CD8-positive, alpha-beta memory T cell (primary cell): ENCODE data around the gene BCORL1. TPM values are rescaled to one million over a fixed set of nuclear protein-coding genes. Genes with fewer than 3 reads are reported as not detected.
A peak's percentile ranks its signal among the peaks of the same experiment; 100 is the strongest.

Experiments used
- CTCF ChIA-PET: fragments of 350-600 bp; sonication (Branson Sonifier 250); formaldehyde crosslinking; loops from one replicate; lab custom pipeline; 2021; ENCODE audit warnings: antibody characterized with exemption; lab: Charles Lee
- POLR2A ChIA-PET: fragments of 350-600 bp; sonication (Branson Sonifier 250); formaldehyde crosslinking; loops from one replicate; lab custom pipeline; 2021; ENCODE audit warnings: antibody characterized with exemption; lab: Charles Lee
- DNase-seq, 5 donors: peaks; one replicate each; pipeline versions ENCODE4 v3.0.0 to v3.0.0-alpha.2; 2020 to 2022; ENCODE audit warnings: mixed read lengths in 1 of 5
- H3K27ac ChIP-seq: one replicate; pipeline ENCODE4 v1.7.0; 2013; ENCODE audit warnings: low read depth, mild to moderate bottlenecking, low read length, moderate library complexity
- H3K27me3 ChIP-seq: 2 replicates; pipeline ENCODE4 v1.7.0; 2013; ENCODE audit warnings: low read length, mild to moderate bottlenecking; ENCODE audit not compliant: insufficient read depth, poor library complexity, severe bottlenecking
- H3K36me3 ChIP-seq: 2 replicates; pipeline ENCODE4 v1.7.0; 2013; ENCODE audit warnings: mild to moderate bottlenecking, low read length, moderate library complexity; ENCODE audit not compliant: insufficient read depth
- H3K4me1 ChIP-seq: 2 replicates; pipeline ENCODE4 v1.7.0; 2013; ENCODE audit warnings: mild to moderate bottlenecking, low read length, moderate library complexity; ENCODE audit not compliant: insufficient read depth
- H3K4me3 ChIP-seq: 2 replicates; pipeline ENCODE4 v1.7.0; 2013; ENCODE audit warnings: mild to moderate bottlenecking, low read length
- H3K9me3 ChIP-seq: 2 replicates; pipeline ENCODE4 v1.7.0; 2013; ENCODE audit warnings: mild to moderate bottlenecking, low read length
- H3K27ac Mint-ChIP-seq, 8 donors: one replicate each; pipeline ENCODE4 v1.8.0; 2020 to 2021; ENCODE audit warnings: mixed read lengths in 8 of 8, mild to moderate bottlenecking in 6 of 8, inconsistent platforms in 3 of 8, moderate library complexity in 3 of 8
- H3K27me3 Mint-ChIP-seq, 2 donors: one replicate each; pipeline ENCODE4 v1.8.0; 2020 to 2021; ENCODE audit warnings: mixed read lengths in 2 of 2, mild to moderate bottlenecking in 1 of 2, moderate library complexity in 1 of 2
- H3K36me3 Mint-ChIP-seq, 3 donors: one replicate each; pipeline ENCODE4 v1.8.0; 2020 to 2021; ENCODE audit warnings: mixed read lengths in 3 of 3, inconsistent platforms in 1 of 3, mild to moderate bottlenecking in 1 of 3
- H3K4me1 Mint-ChIP-seq, 3 donors: one replicate each; pipeline ENCODE4 v1.8.0; 2020 to 2021; ENCODE audit warnings: mixed read lengths in 3 of 3, inconsistent platforms in 1 of 3, mild to moderate bottlenecking in 1 of 3
- H3K4me3 Mint-ChIP-seq, 7 donors: one replicate each; pipeline ENCODE4 v1.8.0; 2020 to 2021; ENCODE audit warnings: mixed read lengths in 7 of 7, mild to moderate bottlenecking in 6 of 7, moderate library complexity in 4 of 7, inconsistent platforms in 2 of 7
- H3K9me3 Mint-ChIP-seq, 5 donors: one replicate each; pipeline ENCODE4 v1.8.0; 2020 to 2022; ENCODE audit warnings: mixed read lengths in 5 of 5, mild to moderate bottlenecking in 3 of 5, moderate library complexity in 2 of 5, inconsistent platforms in 1 of 5
- polyA plus RNA-seq: library from polyadenylated mRNA; unstranded; fragments of 300-500 nt; fragmentation: Illumina TruSeq; gene quantifications from one replicate; pipeline ENCODE4 v1.2.3, GENCODE V29; 2021
- total RNA-seq, 2 experiments: library from RNA; stranded (reverse); gene quantifications; one replicate each; pipeline ENCODE4 v1.2.3, GENCODE V29; 2021

The BCORL1 gene
- total and polyA plus RNA-seq, 3 experiments from 2014 or later = 2.7 to 12.1 (median 10.7) TPM

- ChIA-PET CTCF (interaction anchor here (1.2 kb wide), 1 partner anchor 141 kb away, joined by 5 read pairs; no protein-coding TSS in a partner anchor), POLR2A (no interaction called here)
- no peaks in the 10 kb centered on the region for H3K4me1 ChIP-seq
- no peaks in the 10 kb centered on the region for H3K27me3 ChIP-seq
- H3K36me3 ChIP-seq = peaks cover 10% of the 10 kb centered on the region
- no peak for DNase-seq
- peaks cover 0 to 6% of the 10 kb centered on the region in 2 donors for H3K27me3 Mint-ChIP-seq
- H3K27ac Mint-ChIP-seq = no peak overlapping the region
- H3K4me1 Mint-ChIP-seq = no peaks in the 10 kb centered on the region
- peaks cover 0 to 62% (median 3%) of the 10 kb centered on the region in 3 donors for H3K36me3 Mint-ChIP-seq
- no peak overlapping the region for H3K4me3 Mint-ChIP-seq
- no peaks in the 10 kb centered on the region for H3K9me3 ChIP-seq
- H3K27ac ChIP-seq = no peak overlapping the region
- no peaks in the 10 kb centered on the region for H3K9me3 Mint-ChIP-seq
- no peak overlapping the region for H3K4me3 ChIP-seq
These were observed 84.7 kb downstream of the BCORL1 start for GRCh38 chrX:130066975-130067615.

- H3K27ac ChIP-seq = no peak overlapping the region
- H3K27ac Mint-ChIP-seq = peak overlapping the region in 2 of 8 donors; percentile 36 to 40
- no peaks in the 10 kb centered on the region for H3K4me1 ChIP-seq
These were observed 89.3 kb downstream of the BCORL1 start for GRCh38 chrX:130071611-130072344.

GRCh38 chrX:130072345-130072740, 89.9 kb downstream of the BCORL1 start:
- Histone ChIP-seq H3K9me3 (no peaks in the 10 kb centered on the region), H3K27me3 (no peaks in the 10 kb centered on the region), H3K4me3 (no peak overlapping the region), H3K4me1 (no peaks in the 10 kb centered on the region), H3K36me3 (peaks cover 22% of the 10 kb centered on the region), H3K27ac (no peak overlapping the region)
- peaks cover 0 to 3% (median 2%) of the 10 kb centered on the region in 3 donors for H3K4me1 Mint-ChIP-seq
- no peak overlapping the region for H3K4me3 Mint-ChIP-seq
- no peak for DNase-seq
- H3K9me3 Mint-ChIP-seq = no peaks in the 10 kb centered on the region
- peaks cover 0 to 3% of the 10 kb centered on the region in 2 donors for H3K27me3 Mint-ChIP-seq
- ChIA-PET POLR2A (no interaction called here), CTCF (no interaction called here)
- peaks cover 0 to 64% (median under 1%) of the 10 kb centered on the region in 3 donors for H3K36me3 Mint-ChIP-seq
- no peak overlapping the region for H3K27ac Mint-ChIP-seq

More at GRCh38 chrX:130071611-130072344, 89.3 kb downstream of the BCORL1 start:
- no peaks in the 10 kb centered on the region for H3K9me3 ChIP-seq
- no peak for DNase-seq
- Mint-ChIP-seq H3K36me3 (peaks cover 0 to 68% (median 3%) of the 10 kb centered on the region in 3 donors), H3K9me3 (no peaks in the 10 kb centered on the region), H3K4me1 (peaks cover 0 to 3% (median 2%) of the 10 kb centered on the region in 3 donors), H3K27me3 (peaks cover 0 to 5% of the 10 kb centered on the region in 2 donors), H3K4me3 (no peak overlapping the region)
- POLR2A ChIA-PET = no interaction called here
- H3K27me3 ChIP-seq = no peaks in the 10 kb centered on the region
- no peak overlapping the region for H3K4me3 ChIP-seq
- CTCF ChIA-PET = no interaction called here
- H3K36me3 ChIP-seq = peaks cover 22% of the 10 kb centered on the region

- H3K9me3 ChIP-seq = no peaks in the 10 kb centered on the region
- Mint-ChIP-seq H3K9me3 (no peaks in the 10 kb centered on the region), H3K27ac (peak overlapping the region in 1 of 8 donors; percentile 66), H3K27me3 (peaks cover 0 to 6% of the 10 kb centered on the region in 2 donors), H3K4me1 (peaks cover 12 to 14% (median 13%) of the 10 kb centered on the region in 3 donors), H3K36me3 (peaks cover 0 to 59% (median 0%) of the 10 kb centered on the region in 3 donors), H3K4me3 (no peak overlapping the region)
- no peak overlapping the region for H3K4me3 ChIP-seq
- no peak for DNase-seq
- POLR2A ChIA-PET = no interaction called here
- CTCF ChIA-PET = interaction anchor here (1.5 kb wide), 1 partner anchor 15 kb away, joined by 4 read pairs; no protein-coding TSS in a partner anchor
- no peaks in the 10 kb centered on the region for H3K27me3 ChIP-seq
- H3K4me1 ChIP-seq = peaks cover 3% of the 10 kb centered on the region
- peaks cover 19% of the 10 kb centered on the region for H3K36me3 ChIP-seq
- H3K27ac ChIP-seq = no peak overlapping the region
These were observed 93.3 kb downstream of the BCORL1 start for GRCh38 chrX:130075777-130076176.

- POLR2A ChIA-PET = interaction anchor here (1.1 kb wide), 1 partner anchor 41 kb away, joined by 14 read pairs; no protein-coding TSS in a partner anchor
- Histone ChIP-seq H3K4me1 (peaks cover 36% of the 10 kb centered on the region), H3K27ac (no peak overlapping the region), H3K36me3 (no peaks in the 10 kb centered on the region), H3K9me3 (no peaks in the 10 kb centered on the region), H3K4me3 (no peak overlapping the region), H3K27me3 (no peaks in the 10 kb centered on the region)
- peak overlapping the region in 6 of 7 donors; percentile 3 to 70 (median 40) for H3K4me3 Mint-ChIP-seq
- H3K27ac Mint-ChIP-seq = peak overlapping the region; percentile 64 to 89 (median 84)
- peak; percentile 42 to 66 (median 54) for DNase-seq
- CTCF ChIA-PET = interaction anchor here (0.9 to 5.9 kb wide), 17 partner anchors 9 to 154 kb away, joined by 3 to 133 read pairs (median 6); partner anchors contain the start of gene RAB33A
- peaks cover 0 to 25% (median 0%) of the 10 kb centered on the region in 3 donors for H3K36me3 Mint-ChIP-seq
- H3K9me3 Mint-ChIP-seq = no peaks in the 10 kb centered on the region
- H3K27me3 Mint-ChIP-seq = peaks cover 0 to 3% of the 10 kb centered on the region in 2 donors
- H3K4me1 Mint-ChIP-seq = peaks cover 46 to 54% (median 51%) of the 10 kb centered on the region in 3 donors
These were observed 97.5 kb downstream of the BCORL1 start for GRCh38 chrX:130079824-130080406.

DNA sequence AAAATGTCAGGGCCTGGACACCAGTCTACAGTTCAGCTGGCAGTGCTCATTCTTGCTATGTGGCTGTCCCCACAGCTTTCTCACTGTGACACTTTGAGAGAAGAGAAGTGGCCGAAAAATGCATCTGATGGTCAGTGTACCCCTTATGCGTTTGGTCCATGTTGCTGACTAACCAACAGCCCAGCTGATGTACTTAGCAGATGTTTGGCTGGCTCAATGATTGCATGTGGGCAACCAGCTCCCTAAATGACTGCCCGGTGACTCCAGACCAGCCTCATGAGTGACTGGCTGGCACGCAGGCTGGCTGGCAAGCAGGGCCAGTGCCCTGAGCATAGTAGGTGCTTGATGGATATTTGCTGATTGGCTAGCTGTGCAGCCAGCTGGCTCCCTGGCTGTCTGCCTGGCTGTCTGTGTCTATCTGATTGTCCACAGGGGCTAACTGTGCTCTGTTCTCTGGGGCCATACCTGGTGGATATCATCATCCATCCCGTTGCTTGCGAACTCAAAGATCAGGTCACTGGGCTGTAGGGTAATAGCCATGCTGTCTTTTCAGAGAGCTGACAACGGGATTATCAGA, 98.4 kb downstream of the BCORL1 start:
- H3K9me3 ChIP-seq = no peaks in the 10 kb centered on the region
- CTCF ChIA-PET = interaction anchor here (0.7 to 5.9 kb wide), 18 partner anchors 10 to 112 kb away, joined by 3 to 133 read pairs (median 6); partner anchors contain the start of gene RAB33A
- H3K4me1 Mint-ChIP-seq = peaks cover 53 to 64% (median 57%) of the 10 kb centered on the region in 3 donors
- peaks cover 0 to 21% (median 0%) of the 10 kb centered on the region in 3 donors for H3K36me3 Mint-ChIP-seq
- no peak overlapping the region for H3K4me3 ChIP-seq
- H3K9me3 Mint-ChIP-seq = no peaks in the 10 kb centered on the region
- no peak overlapping the region for H3K27ac ChIP-seq
- peaks cover 36% of the 10 kb centered on the region for H3K4me1 ChIP-seq
- peak overlapping the region in 4 of 7 donors; percentile 18 to 93 (median 89) for H3K4me3 Mint-ChIP-seq
- no peaks in the 10 kb centered on the region for H3K27me3 ChIP-seq
- H3K27ac Mint-ChIP-seq = peak overlapping the region in 6 of 8 donors; percentile 88 to 97 (median 95)
- no peaks in the 10 kb centered on the region for H3K36me3 ChIP-seq
- POLR2A ChIA-PET = interaction anchor here (2.0 kb wide), 1 partner anchor 39 kb away, joined by 12 read pairs; no protein-coding TSS in a partner anchor
- H3K27me3 Mint-ChIP-seq = peaks cover 0 to 3% of the 10 kb centered on the region in 2 donors
- DNase-seq = no peak

GRCh38 chrX:130081421-130082045, 99.1 kb downstream of the BCORL1 start:
- H3K36me3 Mint-ChIP-seq = peaks cover 0 to 20% (median 0%) of the 10 kb centered on the region in 3 donors
- CTCF ChIA-PET = interaction anchor here (1.0 to 5.9 kb wide), 15 partner anchors 9 to 111 kb away, joined by 3 to 133 read pairs (median 5); partner anchors contain the start of genes AIFM1 and RAB33A
- Histone ChIP-seq H3K4me1 (peaks cover 36% of the 10 kb centered on the region), H3K9me3 (no peaks in the 10 kb centered on the region), H3K4me3 (peak overlapping the region; percentile 49), H3K27me3 (no peaks in the 10 kb centered on the region), H3K36me3 (no peaks in the 10 kb centered on the region), H3K27ac (peak overlapping the region; percentile 54)
- H3K9me3 Mint-ChIP-seq = no peaks in the 10 kb centered on the region
- peaks cover 59 to 71% (median 64%) of the 10 kb centered on the region in 3 donors for H3K4me1 Mint-ChIP-seq
- H3K27me3 Mint-ChIP-seq = peaks cover 0 to 3% of the 10 kb centered on the region in 2 donors
- H3K4me3 Mint-ChIP-seq = peak overlapping the region; percentile 60 to 93 (median 87)
- POLR2A ChIA-PET = interaction anchor here (0.5 to 2.0 kb wide), 5 partner anchors 11 to 242 kb away, joined by 3 to 12 read pairs (median 6); no protein-coding TSS in a partner anchor
- H3K27ac Mint-ChIP-seq = peak overlapping the region; percentile 86 to 99 (median 95)
- DNase-seq = no peak
